Effector memory CD4-positive, alpha-beta T cell (primary cell): ENCODE results near the gene SERP2.

Source experiments
- DNase-seq, 3 donors: peaks; one replicate each; pipeline ENCODE4 v3.0.0-alpha.2; 2020
- H3K27ac ChIP-seq: 2 replicates; pipeline ENCODE4 v1.7.0; 2013; ENCODE audit warnings: mild to moderate bottlenecking, low read length, moderate library complexity; ENCODE audit not compliant: insufficient read depth, poor library complexity, severe bottlenecking
- H3K27me3 ChIP-seq: replicated peaks from 2 replicates; pipeline ENCODE4 v1.7.0; 2013; ENCODE audit warnings: mild to moderate bottlenecking, low read length; ENCODE audit not compliant: insufficient read depth, control insufficient read depth, poor library complexity, severe bottlenecking
- H3K36me3 ChIP-seq: 2 replicates; pipeline ENCODE4 v1.7.0; 2013; ENCODE audit warnings: mild to moderate bottlenecking, low read length, moderate library complexity; ENCODE audit not compliant: control insufficient read depth, insufficient read depth
- H3K4me1 ChIP-seq: 2 replicates; pipeline ENCODE4 v1.7.0; 2013; ENCODE audit warnings: low read length, mild to moderate bottlenecking; ENCODE audit not compliant: control insufficient read depth, insufficient read depth, poor library complexity, severe bottlenecking
- H3K4me3 ChIP-seq: 2 replicates; pipeline ENCODE4 v1.7.0; 2013; ENCODE audit warnings: low read length, low read depth, mild to moderate bottlenecking; ENCODE audit not compliant: insufficient read depth, poor library complexity, severe bottlenecking
- H3K9me3 ChIP-seq: 2 replicates; pipeline ENCODE4 v1.7.0; 2013; ENCODE audit warnings: mild to moderate bottlenecking, low read length, moderate library complexity; ENCODE audit not compliant: control insufficient read depth

The SERP2 gene

DNA sequence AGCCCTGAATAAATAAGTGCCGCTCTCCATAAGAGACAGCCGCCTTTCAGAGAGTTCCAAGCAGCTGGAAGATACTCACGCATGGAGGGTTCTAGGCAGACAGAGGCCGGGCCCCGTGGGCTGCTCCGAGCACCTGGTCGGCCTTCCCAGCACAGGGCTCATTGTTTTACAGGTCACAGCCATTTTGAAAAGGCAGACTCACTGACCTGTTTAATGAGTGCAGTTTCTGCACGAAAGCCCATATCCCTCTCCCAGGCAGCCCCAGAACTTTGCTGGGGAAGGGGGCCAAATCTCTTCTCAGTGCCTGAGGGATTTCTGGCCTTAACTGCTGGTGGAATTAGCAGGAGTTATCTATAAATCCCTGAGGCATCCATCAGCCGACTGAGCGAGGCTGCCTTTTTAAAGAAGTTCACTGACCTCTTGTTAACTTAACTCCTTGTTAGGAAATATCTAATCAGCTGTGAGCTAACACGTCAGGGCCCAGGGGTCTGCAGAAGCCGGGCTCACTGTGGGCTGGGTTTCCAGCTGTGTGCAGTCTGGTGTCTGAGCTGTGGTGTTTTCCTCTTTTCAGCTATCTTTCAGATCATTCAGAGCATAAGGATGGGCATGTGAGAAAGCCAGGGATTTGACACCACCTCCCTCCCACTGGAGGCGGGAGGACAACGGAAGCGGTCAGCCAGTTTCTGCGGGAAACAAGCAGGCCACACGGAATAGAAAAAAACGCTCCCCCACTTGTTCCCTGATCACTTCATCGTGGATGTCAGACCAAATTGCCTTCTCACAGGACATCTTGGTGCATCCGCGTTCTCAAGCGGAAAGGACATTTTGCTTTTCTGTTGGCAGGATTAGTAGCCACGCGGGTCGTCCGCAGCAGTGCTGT, 23.3 kb downstream of the SERP2 start:
- DNase-seq, result no peak
- Histone ChIP-seq H3K4me1 (no peaks in the 10 kb centered on the region), H3K36me3 (no peaks in the 10 kb centered on the region), H3K27ac (no peak overlapping the region), H3K27me3 (no peaks in the 10 kb centered on the region), H3K9me3 (no peaks in the 10 kb centered on the region), H3K4me3 (no peak overlapping the region)

DNA sequence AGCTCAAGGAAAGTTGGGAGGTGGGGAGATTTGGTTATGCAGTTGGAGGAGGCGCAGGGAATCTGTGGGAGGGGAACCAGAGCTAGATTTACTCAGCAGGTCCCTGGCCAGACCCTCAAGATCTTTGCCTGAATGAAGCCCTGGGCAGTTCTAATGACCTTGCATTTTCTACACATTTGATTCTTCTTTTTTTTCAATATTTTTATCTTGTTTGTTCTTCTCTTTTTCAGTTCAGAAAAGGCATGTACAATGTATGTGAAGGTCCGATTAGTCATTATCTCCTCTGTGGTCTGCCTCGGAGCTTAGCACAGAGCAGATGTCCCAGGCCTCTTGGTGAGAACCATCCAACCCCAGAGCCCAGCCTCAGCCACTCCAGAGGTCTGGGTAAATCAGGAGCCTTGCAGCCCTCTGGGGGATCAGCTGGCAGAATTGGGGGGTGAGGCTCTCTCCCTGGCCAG, 24.2 kb downstream of the SERP2 start:
- Histone ChIP-seq H3K9me3 (no peaks in the 10 kb centered on the region), H3K27ac (no peak overlapping the region), H3K27me3 (no peaks in the 10 kb centered on the region), H3K36me3 (no peaks in the 10 kb centered on the region), H3K4me3 (no peak overlapping the region), H3K4me1 (no peaks in the 10 kb centered on the region)
- DNase-seq, result no peak

DNA sequence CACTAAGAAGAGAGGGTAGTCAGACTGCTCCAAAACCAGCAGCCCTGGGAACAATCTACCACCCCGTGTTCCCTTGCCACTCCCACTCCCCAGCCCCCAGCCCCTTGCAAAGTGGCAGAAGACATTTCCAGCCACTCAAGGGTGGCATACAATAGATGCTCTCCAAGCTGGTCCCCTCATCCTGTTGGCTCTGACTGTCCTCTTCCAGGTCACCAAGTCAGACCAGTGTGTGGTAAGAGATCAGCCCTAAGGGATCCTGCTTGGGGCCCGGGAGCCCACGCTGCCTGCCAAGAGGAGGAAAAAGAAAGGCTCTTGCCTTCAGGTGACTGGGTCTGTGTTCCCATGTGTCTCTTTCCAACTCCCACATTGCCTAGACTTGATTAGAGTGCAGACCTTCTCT, 25.0 kb downstream of the SERP2 start:
- H3K27ac ChIP-seq, result no peak overlapping the region
- no peaks in the 10 kb centered on the region for H3K27me3 ChIP-seq
- no peak overlapping the region for H3K4me3 ChIP-seq
- H3K4me1 ChIP-seq, result no peaks in the 10 kb centered on the region
- H3K36me3 ChIP-seq, result no peaks in the 10 kb centered on the region
- no peak for DNase-seq
- no peaks in the 10 kb centered on the region for H3K9me3 ChIP-seq

DNA sequence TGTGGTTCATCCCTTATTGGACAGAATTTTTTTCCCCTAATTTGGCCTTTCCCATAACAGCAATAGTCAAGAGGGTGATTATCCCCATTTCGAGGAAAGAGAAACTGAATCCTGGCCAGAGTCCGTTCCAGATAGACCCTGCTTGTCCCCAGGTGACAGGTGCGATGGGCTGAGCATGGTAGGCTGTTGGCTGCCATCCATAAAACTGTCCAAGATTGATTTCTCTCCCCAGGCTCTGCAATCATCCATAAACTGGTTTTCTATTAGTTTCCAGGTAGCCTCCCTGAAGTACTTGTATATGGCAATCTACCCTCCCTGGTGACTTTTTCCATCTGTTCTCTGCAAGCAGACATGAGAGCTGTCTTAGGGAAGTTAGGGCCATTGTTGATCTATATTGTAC, 25.4 kb downstream of the SERP2 start:
- H3K4me1 ChIP-seq, result no peaks in the 10 kb centered on the region
- H3K27me3 ChIP-seq, result no peaks in the 10 kb centered on the region
- H3K27ac ChIP-seq, result no peak overlapping the region

DNA sequence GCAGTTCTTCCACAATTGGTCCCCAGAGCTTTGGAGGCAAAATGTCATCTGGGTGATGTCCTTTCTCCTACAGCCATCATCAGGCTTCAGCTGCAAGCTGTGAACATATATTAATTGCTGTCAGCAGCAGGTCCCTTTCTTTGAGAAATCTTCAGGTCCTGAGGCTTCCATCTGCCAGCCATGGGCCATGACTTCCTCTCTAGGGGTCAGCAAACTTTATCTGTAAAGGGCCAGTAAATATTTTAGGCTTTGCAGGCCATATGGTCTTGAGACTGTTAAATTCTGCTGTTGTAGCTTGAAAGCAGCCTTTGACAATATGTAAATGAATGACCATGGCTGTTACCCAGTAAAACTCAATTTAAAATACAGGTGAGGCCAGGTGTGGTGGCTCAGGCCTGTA, 27.1 kb downstream of the SERP2 start:
- Histone ChIP-seq H3K36me3 (no peaks in the 10 kb centered on the region), H3K4me3 (no peak overlapping the region), H3K27me3 (no peaks in the 10 kb centered on the region), H3K9me3 (no peaks in the 10 kb centered on the region), H3K27ac (no peak overlapping the region), H3K4me1 (no peaks in the 10 kb centered on the region)
- no peak for DNase-seq

More for the DNA sequence above, 25.4 kb downstream of the SERP2 start:
- DNase-seq, result no peak
- Histone ChIP-seq H3K36me3 (no peaks in the 10 kb centered on the region), H3K9me3 (no peaks in the 10 kb centered on the region), H3K4me3 (no peak overlapping the region)

DNA sequence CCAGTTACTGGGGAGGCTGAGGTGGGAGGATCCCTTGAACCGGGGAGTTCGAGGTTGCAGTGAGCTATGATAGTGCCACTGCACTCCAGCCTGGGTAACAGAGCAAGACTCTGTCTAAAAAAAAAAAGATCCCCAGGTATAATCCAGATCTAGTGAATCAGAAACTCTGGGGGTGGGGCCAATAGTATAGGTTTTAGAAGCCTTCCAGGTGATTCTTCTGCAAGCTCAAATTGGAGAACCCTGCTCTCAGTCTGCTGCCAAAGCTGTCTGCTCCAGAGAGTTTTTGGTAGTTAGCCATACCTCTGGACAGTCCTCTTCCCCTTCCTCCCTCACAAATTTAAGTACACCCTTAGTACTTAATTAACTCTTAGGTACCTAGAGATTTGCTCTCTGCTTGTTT, 28.0 kb downstream of the SERP2 start:
- DNase-seq, result no peak
- no peak overlapping the region for H3K4me3 ChIP-seq
- no peaks in the 10 kb centered on the region for H3K4me1 ChIP-seq
- H3K36me3 ChIP-seq, result no peaks in the 10 kb centered on the region
- no peaks in the 10 kb centered on the region for H3K27me3 ChIP-seq
- H3K27ac ChIP-seq, result no peak overlapping the region
- H3K9me3 ChIP-seq, result no peaks in the 10 kb centered on the region

DNA sequence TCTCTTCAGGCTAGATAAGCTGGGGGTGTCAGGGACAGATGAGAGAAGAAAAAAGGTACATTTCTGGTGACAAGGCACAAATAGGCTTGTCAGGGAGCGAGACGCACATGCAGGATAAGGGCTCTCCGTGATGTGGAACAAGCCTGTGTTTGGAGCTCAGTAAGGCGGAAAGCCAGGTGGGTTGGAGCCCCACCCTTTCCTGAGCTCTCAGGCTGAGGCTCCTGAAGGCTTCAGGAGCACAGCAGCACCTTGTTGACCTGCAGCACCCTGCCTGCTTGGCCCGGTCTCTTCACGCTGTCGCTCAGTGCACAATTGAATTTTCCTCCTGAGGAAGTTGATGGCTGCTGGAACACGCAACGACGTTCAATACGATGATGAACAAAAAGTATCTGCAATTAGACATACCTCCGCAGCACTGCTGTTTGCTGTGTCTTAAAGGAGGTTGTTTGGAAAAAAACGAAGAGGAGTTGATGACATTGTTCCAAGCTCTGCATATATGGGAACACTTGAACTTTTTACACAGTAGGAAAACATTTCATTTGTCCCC, 29.3 kb downstream of the SERP2 start:
- Histone ChIP-seq H3K9me3 (no peaks in the 10 kb centered on the region), H3K4me1 (no peaks in the 10 kb centered on the region), H3K4me3 (no peak overlapping the region), H3K27ac (no peak overlapping the region), H3K27me3 (no peaks in the 10 kb centered on the region), H3K36me3 (no peaks in the 10 kb centered on the region)
- no peak for DNase-seq

DNA sequence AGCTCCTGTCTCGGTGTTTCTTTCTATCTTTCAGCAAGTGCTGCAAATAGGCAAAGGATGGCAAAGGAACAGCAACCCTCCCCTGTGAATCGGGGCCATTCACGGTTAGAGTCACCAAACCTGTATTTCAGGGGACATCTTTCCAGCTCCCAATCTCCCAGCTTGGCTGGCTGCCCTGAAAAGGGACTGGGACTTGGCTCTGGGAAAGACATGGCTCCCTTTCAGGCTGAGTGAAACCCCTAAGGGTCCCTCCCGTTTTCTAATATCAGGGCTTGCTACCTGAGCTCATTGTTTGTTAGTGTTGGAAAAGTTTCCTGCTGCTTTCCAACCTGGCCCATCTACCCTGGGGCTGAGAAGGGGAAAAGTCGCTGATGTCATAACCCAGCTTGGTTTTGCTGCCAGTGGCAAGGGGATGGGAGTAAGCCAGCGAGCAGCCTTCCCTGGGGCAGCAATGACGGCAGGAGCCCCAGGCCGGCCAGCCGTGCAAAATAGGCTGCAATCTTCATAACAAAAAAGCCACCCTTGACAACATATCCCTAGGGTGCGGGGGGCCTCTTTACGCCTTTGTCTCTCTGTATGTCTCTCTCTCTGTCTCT, 29.9 kb downstream of the SERP2 start:
- Histone ChIP-seq H3K4me1 (no peaks in the 10 kb centered on the region), H3K27ac (no peak overlapping the region), H3K9me3 (no peaks in the 10 kb centered on the region), H3K4me3 (no peak overlapping the region), H3K27me3 (no peaks in the 10 kb centered on the region), H3K36me3 (no peaks in the 10 kb centered on the region)
- DNase-seq, result no peak

DNA sequence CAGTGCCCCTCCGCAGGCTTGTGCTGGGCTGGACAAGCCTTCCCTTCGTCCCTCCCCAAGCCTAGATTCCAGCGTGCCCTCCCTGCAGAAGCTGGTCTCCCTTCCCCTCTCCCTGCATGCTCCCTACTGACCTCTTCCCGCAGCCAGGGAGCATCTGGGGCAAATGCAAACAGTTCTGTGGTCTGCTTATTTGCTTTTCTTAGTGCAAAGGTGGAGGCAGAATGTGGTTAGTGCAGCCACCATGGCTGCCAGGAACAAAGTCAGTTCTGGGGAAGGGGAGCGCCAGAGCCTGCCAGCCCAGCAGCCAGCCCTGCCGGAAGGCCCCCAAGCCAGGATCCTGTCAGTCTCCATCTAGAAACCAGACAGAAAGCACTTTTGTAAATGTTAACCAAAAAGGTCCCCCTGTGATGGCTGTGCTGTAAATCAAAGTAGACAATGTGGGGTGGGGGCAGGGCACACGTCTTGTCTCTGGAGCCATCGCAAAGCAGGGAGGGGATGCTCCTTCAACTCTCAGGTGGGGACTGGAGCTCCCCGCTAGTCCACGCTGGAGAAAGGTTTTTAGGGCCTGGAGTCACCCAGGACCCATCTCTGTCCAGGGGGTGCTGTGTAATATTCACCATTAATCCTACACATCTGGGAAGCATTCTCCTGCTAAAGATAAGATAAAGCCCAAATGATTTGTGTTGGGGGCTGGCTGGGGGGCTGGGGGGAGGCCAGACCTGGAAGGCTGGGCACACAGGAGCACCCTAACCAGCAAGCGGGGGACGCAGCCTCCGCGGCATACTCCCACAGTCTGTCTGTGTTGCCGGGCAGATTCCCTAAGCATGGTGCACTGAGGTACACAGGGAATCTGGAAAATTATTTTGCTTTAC, 30.9 kb downstream of the SERP2 start:
- Histone ChIP-seq H3K4me1 (no peaks in the 10 kb centered on the region), H3K27ac (no peak overlapping the region), H3K36me3 (no peaks in the 10 kb centered on the region), H3K9me3 (no peaks in the 10 kb centered on the region), H3K27me3 (no peaks in the 10 kb centered on the region), H3K4me3 (no peak overlapping the region)
- no peak for DNase-seq
